T-helper 1 cell treated with Interleukin-12 subunit alpha and Interleukin-12 subunit beta and Interleukin-4 antibody, amounts not matched to agents 30 μg/mL and 1 μg/mL, for 36 hours (primary cell): Measurements from ENCODE around the gene ANO9.

Experiments
- H3K27ac Mint-ChIP-seq: one replicate; pipeline ENCODE4 v1.8.0; 2021; ENCODE audit warnings: mild to moderate bottlenecking, mixed read lengths
- H3K27me3 Mint-ChIP-seq: one replicate; pipeline ENCODE4 v1.8.0; 2021; ENCODE audit warnings: low read depth, mixed read lengths
- H3K36me3 Mint-ChIP-seq: one replicate; pipeline ENCODE4 v1.8.0; 2021; ENCODE audit warnings: low read depth, mixed read lengths
- H3K4me1 Mint-ChIP-seq: one replicate; pipeline ENCODE4 v1.8.0; 2021; ENCODE audit warnings: low read depth, mixed read lengths
- H3K4me3 Mint-ChIP-seq: one replicate; pipeline ENCODE4 v1.8.0; 2021; ENCODE audit warnings: mild to moderate bottlenecking, moderate library complexity, mixed read lengths
- H3K9me3 Mint-ChIP-seq: one replicate; pipeline ENCODE4 v1.8.0; 2021; ENCODE audit warnings: mixed read lengths

Gene ANO9

DNA sequence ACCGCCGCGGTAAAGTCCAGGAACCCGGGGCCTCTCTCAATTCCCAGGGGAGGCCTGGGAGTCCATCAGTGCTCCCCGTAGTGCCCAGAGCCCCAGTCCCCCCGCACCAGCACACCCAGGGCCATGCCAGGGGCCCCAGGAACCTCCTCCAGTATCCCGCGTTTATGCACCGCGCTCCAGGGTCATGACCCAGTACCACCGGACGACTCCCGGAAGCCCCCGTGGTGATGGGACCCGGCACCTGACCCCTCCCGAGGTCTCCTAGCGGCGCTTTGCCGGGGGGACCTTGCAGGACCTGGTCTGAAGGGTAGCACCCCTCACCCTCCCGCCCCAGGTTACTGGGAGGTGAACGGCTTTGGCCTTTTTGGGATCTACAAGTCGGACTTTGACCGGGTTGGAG is 61.3 kb downstream of the ANO9 start:
- no peaks in the 10 kb centered on the region for H3K27me3 Mint-ChIP-seq
- H3K36me3 Mint-ChIP-seq = no peaks in the 10 kb centered on the region
- H3K4me1 Mint-ChIP-seq = no peaks in the 10 kb centered on the region
- no peak overlapping the region for H3K27ac Mint-ChIP-seq
- no peaks in the 10 kb centered on the region for H3K9me3 Mint-ChIP-seq
- no peak overlapping the region for H3K4me3 Mint-ChIP-seq

DNA sequence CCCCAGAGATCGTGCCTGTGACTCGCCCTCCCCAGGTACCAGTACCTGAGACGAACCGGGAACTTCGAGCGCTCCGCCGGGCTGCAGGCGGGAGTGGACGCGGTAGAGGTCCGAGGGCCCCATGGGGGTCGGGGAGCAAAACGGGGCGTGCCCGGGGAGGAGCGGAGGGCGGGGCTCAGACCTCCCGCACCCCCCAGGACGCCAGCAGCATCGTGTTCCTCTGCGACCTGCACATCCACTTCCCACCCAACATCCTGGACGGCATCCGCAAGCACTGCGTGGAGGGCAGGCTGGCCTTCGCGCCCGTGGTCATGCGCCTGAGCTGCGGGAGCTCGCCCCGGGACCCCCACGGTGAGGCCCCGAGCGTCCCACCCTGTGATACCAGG is 61.7 kb downstream of the ANO9 start:
- Mint-ChIP-seq H3K27ac (no peak overlapping the region), H3K9me3 (no peaks in the 10 kb centered on the region), H3K4me1 (no peaks in the 10 kb centered on the region), H3K36me3 (no peaks in the 10 kb centered on the region), H3K4me3 (no peak overlapping the region), H3K27me3 (no peaks in the 10 kb centered on the region)

DNA sequence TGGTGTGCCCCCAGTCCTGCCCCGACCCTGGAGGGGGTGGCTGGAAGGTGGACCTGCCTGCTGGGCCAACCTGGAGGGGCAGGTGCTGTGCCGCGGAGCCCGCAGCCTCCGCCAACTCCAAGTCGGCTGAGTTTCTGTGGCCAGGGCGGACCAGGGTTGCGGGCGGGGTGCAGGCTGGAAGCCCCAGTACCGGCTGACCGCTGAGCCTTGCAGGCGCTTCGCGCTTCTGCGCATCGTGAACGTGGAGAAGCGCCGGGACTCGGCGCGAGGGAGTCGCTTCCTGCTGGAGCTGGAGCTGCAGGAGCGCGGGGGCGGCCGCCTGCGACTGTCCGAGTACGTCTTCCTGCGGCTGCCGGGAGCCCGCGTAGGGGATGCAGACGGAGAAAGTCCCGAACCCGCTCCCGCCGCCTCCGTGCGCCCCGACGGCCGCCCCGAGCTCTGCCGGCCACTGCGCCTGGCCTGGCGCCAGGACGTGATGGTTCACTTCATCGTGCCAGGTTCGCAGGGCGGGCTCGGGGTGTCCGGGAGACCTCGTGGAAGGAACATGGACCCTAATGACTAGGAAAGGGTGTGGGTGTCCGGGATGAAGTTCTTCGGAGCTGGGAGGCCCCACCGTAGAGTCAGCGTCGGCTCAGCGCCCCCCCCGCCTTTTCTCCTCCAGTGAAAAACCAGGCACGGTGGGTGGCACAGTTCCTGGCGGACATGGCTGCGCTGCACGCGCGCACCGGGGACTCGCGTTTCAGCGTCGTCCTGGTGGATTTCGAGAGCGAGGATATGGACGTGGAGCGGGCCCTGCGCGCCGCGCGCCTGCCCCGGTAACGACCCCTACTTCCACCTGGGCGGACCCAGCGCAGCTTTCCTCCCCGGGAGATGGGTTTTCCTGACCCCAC is 62.4 kb downstream of the ANO9 start:
- H3K36me3 Mint-ChIP-seq = no peaks in the 10 kb centered on the region
- H3K27ac Mint-ChIP-seq = no peak overlapping the region
- no peaks in the 10 kb centered on the region for H3K9me3 Mint-ChIP-seq
- H3K27me3 Mint-ChIP-seq = no peaks in the 10 kb centered on the region
- no peak overlapping the region for H3K4me3 Mint-ChIP-seq
- no peaks in the 10 kb centered on the region for H3K4me1 Mint-ChIP-seq

DNA sequence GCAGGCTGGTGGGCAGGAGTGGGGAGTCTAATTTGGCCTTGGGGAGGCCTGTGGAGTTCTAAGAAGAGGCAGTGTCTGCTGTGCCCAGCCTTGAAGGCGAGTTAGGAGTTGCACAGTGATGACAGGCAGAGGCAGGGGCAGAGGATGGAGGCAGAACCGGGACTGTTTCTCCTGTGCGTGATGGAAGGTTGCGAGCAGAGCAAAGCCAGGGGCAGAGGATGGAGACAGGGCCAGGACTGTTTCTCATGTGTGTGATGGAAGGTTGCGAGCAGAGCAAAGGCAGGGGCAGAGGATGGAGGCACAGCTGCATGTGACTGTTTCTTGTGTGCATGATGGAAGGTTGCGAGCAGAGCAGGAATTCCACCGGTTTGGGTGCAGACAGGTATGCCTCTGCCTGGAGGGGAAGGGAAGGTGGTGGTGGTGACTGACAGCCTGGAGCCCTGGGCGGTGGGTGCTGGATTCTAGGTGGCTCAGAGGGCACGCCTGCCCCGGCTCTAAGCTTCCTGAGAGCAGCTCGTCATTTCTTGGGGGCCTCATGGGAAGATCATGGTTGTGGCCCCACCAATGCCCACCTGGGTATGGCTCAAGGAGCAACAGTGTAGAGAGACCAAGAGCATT is 63.8 kb downstream of the ANO9 start:
- H3K4me3 Mint-ChIP-seq = no peak overlapping the region
- H3K27ac Mint-ChIP-seq = no peak overlapping the region
- H3K27me3 Mint-ChIP-seq = no peaks in the 10 kb centered on the region
- H3K4me1 Mint-ChIP-seq = no peaks in the 10 kb centered on the region
- no peaks in the 10 kb centered on the region for H3K36me3 Mint-ChIP-seq
- no peaks in the 10 kb centered on the region for H3K9me3 Mint-ChIP-seq

DNA sequence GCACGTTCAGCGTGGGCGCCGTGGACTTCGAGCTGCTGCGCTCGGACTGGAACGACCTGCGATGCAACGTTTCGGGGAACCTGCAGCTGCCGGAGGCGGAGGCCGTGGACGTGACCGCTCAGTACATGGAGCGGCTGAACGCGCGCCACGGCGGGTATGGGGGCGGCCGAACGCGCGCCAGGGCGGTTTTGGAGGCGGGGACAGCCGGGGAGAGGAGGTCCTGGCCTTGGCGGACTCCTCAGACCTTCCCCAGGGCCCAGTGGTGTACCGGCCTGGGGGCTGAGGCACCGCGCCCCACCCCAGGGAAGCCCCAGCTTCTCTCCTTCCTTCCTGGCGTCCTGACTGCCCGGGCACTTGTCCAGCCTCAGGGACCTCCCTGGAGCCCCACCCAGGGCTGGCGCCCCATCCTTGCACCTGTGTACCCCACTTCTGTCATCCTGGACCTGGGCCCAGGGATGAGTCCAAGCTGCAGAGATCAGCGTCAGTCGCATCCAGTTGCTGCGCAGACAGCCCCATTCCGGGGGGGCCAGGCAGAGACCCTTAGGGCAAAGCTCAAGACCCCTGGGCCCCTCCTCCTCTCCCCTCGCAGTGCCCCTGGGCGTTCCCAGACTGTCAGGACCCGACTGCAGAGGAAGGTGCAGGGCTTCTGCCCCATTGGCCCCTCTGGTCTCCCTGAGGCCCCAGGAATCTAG is 64.5 kb downstream of the ANO9 start:
- Mint-ChIP-seq H3K4me1 (no peaks in the 10 kb centered on the region), H3K27me3 (no peaks in the 10 kb centered on the region), H3K36me3 (no peaks in the 10 kb centered on the region), H3K4me3 (no peak overlapping the region), H3K27ac (no peak overlapping the region), H3K9me3 (no peaks in the 10 kb centered on the region)

DNA sequence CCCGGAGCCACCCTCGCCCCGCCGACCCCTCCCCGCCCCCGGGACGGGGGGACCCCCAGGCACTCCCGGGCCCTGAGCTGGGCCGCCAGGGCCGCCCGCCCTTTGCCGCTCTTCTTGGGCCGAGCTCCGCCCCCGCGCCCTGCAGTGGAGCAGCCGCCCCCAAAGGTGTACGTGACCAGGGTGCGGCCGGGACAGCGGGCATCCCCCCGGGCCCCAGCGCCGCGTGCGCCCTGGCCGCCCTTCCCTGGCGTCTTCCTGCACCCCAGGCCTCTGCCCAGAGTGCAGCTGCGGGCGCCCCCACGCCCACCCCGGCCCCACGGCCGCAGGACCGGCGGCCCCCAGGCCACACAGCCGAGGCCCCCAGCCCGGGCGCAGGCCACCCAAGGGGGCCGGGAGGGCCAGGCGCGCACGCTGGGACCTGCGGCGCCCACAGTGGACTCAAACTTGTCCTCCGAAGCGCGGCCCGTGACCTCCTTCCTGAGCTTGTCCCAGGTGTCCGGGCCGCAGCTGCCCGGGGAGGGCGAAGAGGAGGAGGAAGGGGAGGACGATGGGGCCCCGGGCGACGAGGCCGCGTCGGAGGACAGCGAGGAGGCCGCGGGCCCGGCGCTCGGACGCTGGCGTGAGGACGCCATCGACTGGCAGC is 65.2 kb downstream of the ANO9 start:
- Mint-ChIP-seq H3K27me3 (no peaks in the 10 kb centered on the region), H3K9me3 (no peaks in the 10 kb centered on the region), H3K27ac (no peak overlapping the region), H3K4me1 (no peaks in the 10 kb centered on the region), H3K4me3 (no peak overlapping the region), H3K36me3 (no peaks in the 10 kb centered on the region)

DNA sequence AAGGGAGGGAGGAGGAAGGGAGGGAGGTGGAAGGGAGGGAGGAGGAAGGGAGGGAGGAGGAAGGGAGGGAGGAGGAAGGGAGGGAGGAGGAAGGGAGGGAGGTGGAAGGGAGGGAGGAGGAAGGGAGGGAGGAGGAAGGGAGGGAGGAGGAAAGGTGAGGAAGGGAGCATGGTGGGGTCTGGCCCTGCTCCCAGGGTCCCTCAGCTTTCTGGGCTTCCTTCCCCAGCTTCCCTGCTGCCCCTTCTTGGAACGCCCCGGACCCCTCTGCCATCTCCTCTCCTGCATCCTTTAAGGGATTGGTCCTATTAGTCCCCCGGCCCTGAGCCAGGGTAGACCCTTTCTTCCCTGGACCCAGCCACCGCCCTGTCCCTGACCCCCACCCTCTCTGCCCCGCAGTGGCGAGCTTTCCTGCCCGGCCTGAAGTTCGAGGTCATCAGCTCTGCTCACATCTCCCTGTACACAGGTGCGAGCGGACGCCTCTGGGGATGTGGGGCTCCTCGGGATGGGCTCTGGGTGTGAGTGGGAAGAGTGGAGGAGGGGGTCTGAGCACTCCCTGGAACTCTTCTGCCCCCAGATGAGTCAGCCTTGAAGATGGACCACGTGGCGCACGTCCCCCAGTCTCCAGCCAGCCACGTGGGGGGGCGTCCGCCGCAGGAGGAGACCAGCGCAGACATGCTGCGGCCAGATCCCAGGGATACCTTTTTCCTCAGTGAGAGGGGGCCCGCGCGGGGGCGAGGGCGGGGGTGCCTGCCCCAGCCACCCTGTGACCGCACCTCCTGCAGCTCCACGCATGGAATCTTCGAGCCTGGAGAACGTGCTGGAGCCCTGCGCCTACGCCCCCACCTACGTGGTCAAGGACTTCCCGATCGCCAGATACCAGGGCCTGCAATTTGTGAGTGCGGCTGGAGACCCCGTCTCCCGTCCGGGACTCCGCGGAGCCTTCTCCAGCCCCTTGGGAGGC is 66.5 kb downstream of the ANO9 start:
- Mint-ChIP-seq H3K36me3 (no peaks in the 10 kb centered on the region), H3K4me3 (no peak overlapping the region), H3K27ac (no peak overlapping the region), H3K4me1 (no peaks in the 10 kb centered on the region), H3K27me3 (peaks cover 11% of the 10 kb centered on the region), H3K9me3 (no peaks in the 10 kb centered on the region)

DNA sequence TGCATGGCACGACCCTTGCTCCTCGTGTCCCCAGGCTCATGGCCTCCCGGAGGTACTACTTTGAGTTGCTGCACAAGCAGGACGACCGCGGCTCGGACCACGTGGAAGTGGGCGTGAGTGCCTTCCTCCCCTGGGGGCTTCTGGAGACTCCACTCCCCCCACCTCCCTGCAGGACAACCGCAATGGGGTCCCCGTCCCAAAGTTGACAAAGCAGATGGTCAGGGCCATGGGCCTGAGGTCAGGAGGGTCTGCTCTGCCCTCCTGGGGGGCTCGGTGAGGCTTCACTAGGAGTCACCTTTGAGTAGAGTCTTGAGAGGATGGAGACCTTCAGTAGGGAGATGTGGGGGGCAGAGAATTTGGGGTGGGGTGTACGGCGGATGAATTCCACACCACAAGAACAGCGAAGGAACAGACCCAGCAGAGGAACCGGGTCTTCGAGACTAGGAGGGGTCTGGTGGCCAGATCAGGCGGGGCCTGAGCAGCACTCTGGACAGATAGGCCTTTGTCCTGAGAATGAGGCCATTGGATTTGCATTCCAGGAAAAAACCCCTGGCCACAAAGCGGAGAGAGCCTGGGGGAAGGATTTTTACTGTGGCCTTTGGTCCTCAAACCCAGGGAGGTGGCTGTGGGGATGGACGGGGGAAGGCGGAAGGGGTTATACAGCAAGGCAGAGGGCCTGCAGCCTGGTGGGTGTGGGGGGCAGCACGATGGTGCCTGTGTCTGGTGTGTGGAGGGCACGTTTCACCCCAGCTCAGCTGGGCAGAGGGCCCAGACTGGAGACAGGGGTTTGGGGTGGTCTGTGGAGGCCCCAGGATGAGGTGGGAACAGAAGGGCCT is 67.9 kb downstream of the ANO9 start:
- Mint-ChIP-seq H3K27me3 (peaks cover 16% of the 10 kb centered on the region), H3K4me3 (no peak overlapping the region), H3K27ac (peak overlapping the region; percentile 63), H3K4me1 (no peaks in the 10 kb centered on the region), H3K9me3 (no peaks in the 10 kb centered on the region), H3K36me3 (no peaks in the 10 kb centered on the region)

DNA sequence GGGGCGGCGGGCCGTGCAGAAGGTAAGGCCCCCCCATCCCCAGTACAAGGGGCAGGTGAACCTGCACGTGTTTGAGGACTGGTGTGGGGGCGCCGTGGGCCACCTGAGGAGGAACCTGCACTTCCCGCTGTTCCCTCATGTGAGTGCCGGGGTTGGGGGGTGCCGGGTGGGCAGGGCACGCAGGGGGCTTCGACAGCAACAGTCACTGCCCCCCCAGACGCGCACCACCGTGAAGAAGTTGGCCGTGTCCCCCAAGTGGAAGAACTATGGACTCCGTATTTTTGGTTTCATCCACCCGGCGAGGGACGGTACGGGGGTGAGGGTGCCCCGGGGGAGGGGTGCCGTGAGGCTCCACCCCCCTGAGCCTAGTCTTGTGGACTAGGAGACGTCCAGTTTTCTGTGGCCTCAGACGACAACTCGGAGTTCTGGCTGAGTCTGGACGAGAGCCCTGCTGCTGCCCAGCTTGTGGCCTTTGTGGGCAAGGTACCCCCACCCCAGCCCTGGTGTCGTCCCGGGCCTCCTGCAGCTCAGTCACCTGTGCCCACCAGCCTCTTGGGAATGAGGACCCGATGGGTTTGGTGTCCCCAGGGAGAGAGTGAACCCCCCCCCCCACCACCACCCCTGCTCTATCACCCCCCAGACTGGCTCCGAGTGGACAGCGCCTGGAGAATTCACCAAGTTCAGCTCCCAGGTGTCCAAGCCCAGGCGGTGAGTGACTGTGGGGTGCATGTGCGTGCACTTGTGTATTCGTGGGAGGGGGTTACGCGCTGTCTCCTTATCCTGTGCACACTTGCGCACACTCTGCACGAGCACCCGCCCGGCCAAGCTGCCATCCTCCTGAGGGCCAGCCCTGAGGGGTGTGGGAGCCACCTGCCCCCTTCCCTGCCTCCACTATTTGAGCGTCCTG is 68.7 kb downstream of the ANO9 start:
- peaks cover 23% of the 10 kb centered on the region for H3K27me3 Mint-ChIP-seq
- H3K4me1 Mint-ChIP-seq = peaks cover 2% of the 10 kb centered on the region
- H3K4me3 Mint-ChIP-seq = no peak overlapping the region
- H3K9me3 Mint-ChIP-seq = no peaks in the 10 kb centered on the region
- no peak overlapping the region for H3K27ac Mint-ChIP-seq
- H3K36me3 Mint-ChIP-seq = no peaks in the 10 kb centered on the region

DNA sequence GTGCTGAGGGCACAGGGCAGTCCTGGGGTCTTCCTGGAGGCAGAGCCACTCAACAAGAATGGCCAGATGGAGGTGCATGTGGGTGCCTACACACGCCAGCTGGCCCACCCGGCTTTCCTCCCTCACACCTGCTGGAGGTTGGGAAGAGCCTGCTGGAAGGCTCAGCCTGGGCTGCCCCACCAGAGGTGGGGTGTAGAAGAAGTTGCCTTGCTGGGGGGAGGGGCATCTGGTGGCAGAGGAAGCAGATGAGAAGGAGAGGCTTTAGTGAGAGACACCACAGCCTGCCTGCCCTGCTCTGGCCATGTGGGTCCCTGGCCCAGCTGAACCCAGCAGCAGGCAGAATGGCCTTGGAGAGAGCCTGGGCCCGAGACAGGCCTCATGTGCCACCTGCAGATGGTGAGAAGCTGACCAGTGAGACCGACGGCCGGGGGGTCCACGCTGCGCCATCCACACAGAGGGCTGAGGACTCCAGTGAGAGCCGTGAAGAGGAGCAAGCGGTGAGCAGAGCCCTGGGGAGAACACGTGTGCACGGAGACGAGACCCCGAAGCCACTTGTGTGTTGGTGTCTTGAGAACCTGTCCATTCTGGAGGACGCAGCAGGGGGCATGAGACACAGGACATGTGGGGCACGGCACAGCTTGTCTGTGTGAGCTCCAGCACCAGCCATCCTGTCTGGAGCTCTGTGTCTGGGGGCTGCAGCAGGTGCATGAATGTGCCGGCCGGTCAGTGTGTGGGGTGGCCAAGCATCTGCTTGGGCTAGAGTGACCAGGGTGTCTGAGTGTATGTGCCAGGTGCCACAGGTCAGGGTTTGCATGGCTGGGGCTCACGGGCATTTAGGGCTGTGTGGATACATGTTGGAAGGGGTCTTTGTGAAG is 69.9 kb downstream of the ANO9 start:
- peaks cover 6% of the 10 kb centered on the region for H3K4me1 Mint-ChIP-seq

DNA sequence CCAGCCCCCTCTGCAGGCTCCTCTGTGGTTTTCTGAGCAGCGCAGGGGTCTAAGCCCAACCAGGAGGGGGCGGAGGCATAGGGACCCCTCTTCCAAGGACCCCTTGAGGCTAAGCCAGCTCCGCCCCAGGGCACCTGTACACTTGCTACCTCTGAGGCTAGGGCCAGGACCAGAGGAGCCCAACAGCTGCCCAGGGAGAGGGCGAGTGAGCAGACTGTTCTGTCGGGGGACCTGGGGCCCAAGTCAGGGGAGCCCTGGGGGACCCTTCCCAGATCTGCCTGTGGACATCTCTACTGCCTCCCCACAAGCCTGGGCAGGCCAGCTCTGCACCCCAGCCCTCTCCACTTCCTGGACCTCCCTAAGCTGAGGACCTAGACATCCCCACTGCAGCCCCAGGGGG is 70.8 kb downstream of the ANO9 start:
- peaks cover 39% of the 10 kb centered on the region for H3K27me3 Mint-ChIP-seq

More for the DNA sequence above, 69.9 kb downstream of the ANO9 start:
- H3K27me3 Mint-ChIP-seq = peaks cover 34% of the 10 kb centered on the region
- H3K27ac Mint-ChIP-seq = no peak overlapping the region
- no peaks in the 10 kb centered on the region for H3K9me3 Mint-ChIP-seq
- H3K4me3 Mint-ChIP-seq = no peak overlapping the region
- no peaks in the 10 kb centered on the region for H3K36me3 Mint-ChIP-seq

More for the DNA sequence above, 70.8 kb downstream of the ANO9 start:
- H3K4me1 Mint-ChIP-seq = peaks cover 6% of the 10 kb centered on the region
- H3K4me3 Mint-ChIP-seq = no peak overlapping the region
- H3K27ac Mint-ChIP-seq = no peak overlapping the region
- no peaks in the 10 kb centered on the region for H3K9me3 Mint-ChIP-seq
- no peaks in the 10 kb centered on the region for H3K36me3 Mint-ChIP-seq
